ENCODE results near the gene DERA. TPM values are rescaled to one million over a fixed set of nuclear protein-coding genes. Genes with fewer than 3 reads are reported as not detected.
"Not testable (repeated sequence)": the region's sequence is repeated elsewhere in the genome, so short reads cannot be mapped to it uniquely, and the experiment has no call there.

Gene DERA
- total and polyA plus RNA-seq, 10 donors = 14.5 to 35.4 (median 27.6) TPM

DNA sequence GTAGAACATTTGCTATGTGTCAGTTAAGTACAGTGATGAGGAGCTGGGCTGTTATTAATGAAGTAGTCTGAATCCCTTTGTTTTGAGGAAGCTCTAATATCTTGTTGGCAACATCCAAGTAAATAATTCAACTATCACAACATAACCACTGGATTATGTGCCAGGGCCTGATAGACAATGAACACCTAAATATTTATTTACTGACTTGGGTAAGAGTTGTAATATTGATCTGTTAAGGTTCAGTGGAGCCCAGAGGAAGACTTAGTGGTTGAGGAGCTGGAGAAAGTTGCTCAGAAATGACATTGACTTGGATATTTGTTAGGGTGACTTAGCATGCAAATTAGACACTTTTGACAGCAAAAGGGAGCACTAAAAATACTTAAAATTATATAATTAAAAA, 26.8 kb downstream of the DERA start:
- peaks cover 0 to 9% (median 0%) of the 10 kb centered on the region in 6 donors for H3K36me3 ChIP-seq
- H3K27me3 ChIP-seq (replicated peaks in 1 of 7) = no peaks in the 10 kb centered on the region
- H3K4me1 ChIP-seq = no peaks in the 10 kb centered on the region
- no peak for TF ChIP-seq POLR2AphosphoS5 (IDR thresholded peaks at IDR 0.05)
- TF ChIP-seq, protein P1, sequence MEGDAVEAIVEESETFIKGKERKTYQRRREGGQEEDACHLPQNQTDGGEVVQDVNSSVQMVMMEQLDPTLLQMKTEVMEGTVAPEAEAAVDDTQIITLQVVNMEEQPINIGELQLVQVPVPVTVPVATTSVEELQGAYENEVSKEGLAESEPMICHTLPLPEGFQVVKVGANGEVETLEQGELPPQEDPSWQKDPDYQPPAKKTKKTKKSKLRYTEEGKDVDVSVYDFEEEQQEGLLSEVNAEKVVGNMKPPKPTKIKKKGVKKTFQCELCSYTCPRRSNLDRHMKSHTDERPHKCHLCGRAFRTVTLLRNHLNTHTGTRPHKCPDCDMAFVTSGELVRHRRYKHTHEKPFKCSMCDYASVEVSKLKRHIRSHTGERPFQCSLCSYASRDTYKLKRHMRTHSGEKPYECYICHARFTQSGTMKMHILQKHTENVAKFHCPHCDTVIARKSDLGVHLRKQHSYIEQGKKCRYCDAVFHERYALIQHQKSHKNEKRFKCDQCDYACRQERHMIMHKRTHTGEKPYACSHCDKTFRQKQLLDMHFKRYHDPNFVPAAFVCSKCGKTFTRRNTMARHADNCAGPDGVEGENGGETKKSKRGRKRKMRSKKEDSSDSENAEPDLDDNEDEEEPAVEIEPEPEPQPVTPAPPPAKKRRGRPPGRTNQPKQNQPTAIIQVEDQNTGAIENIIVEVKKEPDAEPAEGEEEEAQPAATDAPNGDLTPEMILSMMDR (IDR thresholded peaks at IDR 0.05 in 8 of 11, conservative IDR thresholded peaks at IDR 0.05 in 3 of 11) = no peak
- TF ChIP-seq POLR2A (IDR thresholded peaks at IDR 0.05) = no peak
- intact Hi-C loops (cut with DNase I; ENCODE audit: low total_unique reads) = no loop called here
- peaks cover 2 to 34% (median 18%) of the 10 kb centered on the region in 8 donors for H3K9me3 ChIP-seq
- no peak for DNase-seq
- H3K4me3 ChIP-seq = no peak overlapping the region
- no peak overlapping the region for H3K27ac ChIP-seq

DNA sequence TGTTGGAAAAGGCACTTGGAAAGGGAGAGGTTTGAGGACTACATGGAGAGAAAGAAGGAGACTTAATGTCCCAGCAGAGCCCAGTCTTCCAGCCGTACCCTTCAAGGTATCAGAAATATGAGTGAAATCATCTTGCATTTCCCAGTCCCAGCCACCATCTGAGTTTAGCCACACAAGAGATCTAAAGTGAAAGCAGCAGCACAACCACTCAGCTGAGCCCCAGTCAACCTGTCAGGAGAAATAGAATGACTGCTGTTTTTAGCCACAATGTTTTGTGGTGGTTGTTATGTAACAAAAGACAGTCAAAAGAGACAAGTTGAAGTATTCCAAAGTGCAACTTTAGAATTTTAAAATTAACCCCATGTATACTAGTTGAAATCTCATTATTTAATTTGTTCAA, 28.0 kb downstream of the DERA start:
- intact Hi-C loops (cut with DNase I; ENCODE audit: low total_unique reads) = no loop called here
- peaks cover 2 to 37% (median 19%) of the 10 kb centered on the region in 8 donors for H3K9me3 ChIP-seq
- TF ChIP-seq, protein P1 (IDR thresholded peaks at IDR 0.05 in 8 of 11, conservative IDR thresholded peaks at IDR 0.05 in 3 of 11) = no peak
- TF ChIP-seq POLR2A (IDR thresholded peaks at IDR 0.05) (no peak), POLR2AphosphoS5 (IDR thresholded peaks at IDR 0.05) (no peak)
- no peaks in the 10 kb centered on the region for H3K4me1 ChIP-seq
- DNase-seq = no peak
- no peaks in the 10 kb centered on the region for H3K27me3 ChIP-seq (replicated peaks in 1 of 7)
- peaks cover 0 to 9% (median 0%) of the 10 kb centered on the region in 6 donors for H3K36me3 ChIP-seq
- no peak overlapping the region for H3K27ac ChIP-seq
- WGBS, 5 donors = 91 to 100% (median 95%) methylated on average over 1 of the region's 1 CpG
- H3K4me3 ChIP-seq = no peak overlapping the region

DNA sequence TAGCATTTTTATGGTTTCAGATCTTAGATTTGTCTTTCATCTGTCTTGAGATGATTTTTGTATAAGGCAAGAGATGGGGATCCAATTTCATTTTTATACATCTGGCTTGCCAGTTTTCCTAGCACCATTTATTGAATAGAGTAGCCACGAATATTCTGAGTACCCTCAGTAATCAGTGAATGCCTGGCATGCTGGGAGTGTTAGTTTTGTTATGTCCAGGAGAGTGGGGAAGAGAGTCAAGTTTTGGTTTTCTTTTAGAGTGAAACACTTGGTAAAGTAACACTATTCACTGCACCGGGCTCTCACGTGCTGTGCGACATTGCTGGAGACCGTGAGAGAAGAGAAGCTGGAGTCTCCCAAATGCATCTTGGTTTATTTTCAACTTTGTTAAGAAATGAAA, 31.3 kb downstream of the DERA start:
- H3K4me1 ChIP-seq = no peaks in the 10 kb centered on the region
- 94 to 98% (median 96%) methylated on average over 5 of the region's 5 CpGs for WGBS, 5 donors

DNA sequence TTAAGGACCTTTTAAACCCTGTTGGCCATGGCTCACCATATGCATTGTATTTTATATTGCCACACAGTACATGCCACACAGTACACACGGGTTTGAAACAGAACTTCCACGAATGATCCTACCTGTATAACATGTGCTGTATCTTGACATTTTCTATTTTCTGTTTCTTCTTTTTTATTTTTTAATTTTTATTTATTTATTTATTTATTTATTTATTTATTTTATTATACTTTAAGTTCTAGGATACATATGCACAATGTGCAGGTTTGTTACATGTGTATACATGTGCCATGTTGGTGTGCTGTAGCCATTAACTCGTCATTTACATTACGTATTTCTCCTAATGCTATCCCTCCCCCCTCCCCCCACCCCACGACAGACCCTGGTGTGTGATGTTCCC, 32.4 kb downstream of the DERA start:
- intact Hi-C loops (cut with DNase I; ENCODE audit: low total_unique reads); DNase-seq; H3K27ac ChIP-seq; H3K36me3 ChIP-seq; H3K27me3 ChIP-seq (replicated peaks in 1 of 7); H3K4me3 ChIP-seq; H3K4me1 ChIP-seq: not testable (repeated sequence)
- WGBS, 5 donors = 95 to 99% (median 98%) methylated on average over 5 of the region's 5 CpGs
- H3K9me3 ChIP-seq = peaks cover 2 to 46% (median 20%) of the 10 kb centered on the region in 8 donors

More for the DNA sequence above, 31.3 kb downstream of the DERA start:
- intact Hi-C loops (cut with DNase I; ENCODE audit: low total_unique reads) = no loop called here
- TF ChIP-seq POLR2A (IDR thresholded peaks at IDR 0.05) = no peak
- TF ChIP-seq POLR2AphosphoS5 (IDR thresholded peaks at IDR 0.05) = no peak
- TF ChIP-seq, protein P1 (IDR thresholded peaks at IDR 0.05 in 8 of 11, conservative IDR thresholded peaks at IDR 0.05 in 3 of 11) = no peak
- no peaks in the 10 kb centered on the region for H3K27me3 ChIP-seq (replicated peaks in 1 of 7)
- H3K9me3 ChIP-seq = peaks cover 2 to 44% (median 21%) of the 10 kb centered on the region in 8 donors
- no peak overlapping the region for H3K27ac ChIP-seq
- H3K36me3 ChIP-seq = peaks cover 0 to 9% (median 0%) of the 10 kb centered on the region in 6 donors
- DNase-seq = no peak
- H3K4me3 ChIP-seq = no peak overlapping the region

DNA sequence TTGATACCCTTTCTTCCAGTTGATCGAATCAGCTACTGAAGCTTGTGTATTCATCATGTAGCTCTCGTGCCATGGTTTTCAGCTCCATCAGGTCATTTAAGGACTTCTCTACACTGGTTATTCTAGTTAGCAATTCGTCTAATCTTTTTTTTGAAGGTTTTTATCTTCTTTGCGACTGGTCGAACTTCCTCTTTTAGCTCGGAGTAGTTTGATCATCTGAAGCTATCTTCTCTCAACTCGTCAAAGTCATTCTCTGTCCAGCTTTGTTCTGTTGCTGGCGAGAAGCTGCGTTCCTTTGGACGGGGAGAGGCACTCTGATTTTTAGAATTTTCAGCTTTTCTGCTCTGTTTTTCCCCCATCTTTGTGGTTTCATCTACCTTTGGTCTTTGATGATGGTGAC, 37.3 kb downstream of the DERA start:
- WGBS, 5 donors = 93 to 97% (median 96%) methylated on average over 10 of the region's 10 CpGs

More for the DNA sequence above, 37.3 kb downstream of the DERA start:
- H3K36me3 ChIP-seq; H3K27ac ChIP-seq; intact Hi-C loops (cut with DNase I; ENCODE audit: low total_unique reads); H3K4me1 ChIP-seq; DNase-seq; H3K27me3 ChIP-seq (replicated peaks in 1 of 7); H3K4me3 ChIP-seq: not testable (repeated sequence)
- H3K9me3 ChIP-seq = peaks cover 0 to 29% (median 9%) of the 10 kb centered on the region in 8 donors
